GM19099 (cell line): ENCODE measurements around the gene EFNA4.
A peak's percentile ranks its signal among the peaks of the same experiment; 100 is the strongest.

Experiments
- POLR2A ChIP-seq: IDR thresholded peaks from 3 replicates; pipeline ENCODE4 v1.6.1; 2011; ENCODE audit warnings: low read depth; ENCODE audit not compliant: insufficient read length; ENCODE audit errors: extremely low read depth

Gene EFNA4

GRCh38 chr1:155063550-155064110 lies at the start of gene EFNA4:
Gene EFNA4, plus strand, starts transcription at chr1:155063740. Its CDS starts 84 bp downstream, at chr1:155063824.
- peak; percentile 71 for TF ChIP-seq POLR2A

GRCh38 chr1:155014709-155015508 lies 48.6 kb upstream of the EFNA4 start:
- no peak for TF ChIP-seq POLR2A

- TF ChIP-seq POLR2A, result no peak
Measured at GRCh38 chr1:155015527-155016230, 47.9 kb upstream of the EFNA4 start.

- TF ChIP-seq POLR2A, result no peak
Measured at GRCh38 chr1:155016231-155016831, 47.2 kb upstream of the EFNA4 start.

GRCh38 chr1:155017041-155017945 lies 46.2 kb upstream of the EFNA4 start:
- peak; percentile 61 for TF ChIP-seq POLR2A

- no peak for TF ChIP-seq POLR2A
Measured at GRCh38 chr1:155017946-155018316, 45.6 kb upstream of the EFNA4 start.

- TF ChIP-seq POLR2A, result no peak
Measured at GRCh38 chr1:155018617-155019348, 44.8 kb upstream of the EFNA4 start.

- TF ChIP-seq POLR2A, result no peak
Measured at GRCh38 chr1:155019377-155020245, 43.9 kb upstream of the EFNA4 start.

- no peak for TF ChIP-seq POLR2A
Measured at GRCh38 chr1:155022136-155022926, 41.2 kb upstream of the EFNA4 start.

- no peak for TF ChIP-seq POLR2A
Measured at GRCh38 chr1:155022927-155023236, 40.7 kb upstream of the EFNA4 start.

- TF ChIP-seq POLR2A, result no peak
Measured at GRCh38 chr1:155023627-155024026, 39.9 kb upstream of the EFNA4 start.

GRCh38 chr1:155024315-155024714 lies 39.2 kb upstream of the EFNA4 start:
- no peak for TF ChIP-seq POLR2A
